ENCODE measurements around the gene TRDMT1.

Gene TRDMT1

GRCh38 chr10:17209881-17210280, 8.4 kb upstream of the TRDMT1 start:
- DNase-seq (ENCODE audit: low read depth) = no peak

- DNase-seq (ENCODE audit: low read depth) = no peak
Measured at GRCh38 chr10:17209302-17209701, 7.8 kb upstream of the TRDMT1 start.

DNA sequence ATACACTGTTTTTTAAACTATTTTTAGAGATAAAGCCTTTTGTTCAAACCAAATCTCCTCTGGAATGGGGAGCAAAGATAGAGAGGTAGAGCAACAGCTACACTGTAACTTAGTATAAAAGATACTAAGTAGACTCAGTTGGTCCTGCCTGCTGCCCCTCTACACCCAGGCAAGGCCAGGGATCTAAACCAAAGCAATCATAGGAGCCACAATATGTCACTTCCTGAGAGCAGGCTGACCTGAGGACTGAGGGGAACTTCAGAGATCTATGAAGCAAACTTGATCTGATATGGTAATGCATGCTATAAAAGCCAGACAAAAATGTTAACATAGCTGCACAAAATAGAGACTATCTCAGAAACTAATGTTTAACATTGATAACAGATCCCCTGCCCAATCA, 7.0 kb upstream of the TRDMT1 start:
- DNase-seq (ENCODE audit: low read depth) = no peak

DNA sequence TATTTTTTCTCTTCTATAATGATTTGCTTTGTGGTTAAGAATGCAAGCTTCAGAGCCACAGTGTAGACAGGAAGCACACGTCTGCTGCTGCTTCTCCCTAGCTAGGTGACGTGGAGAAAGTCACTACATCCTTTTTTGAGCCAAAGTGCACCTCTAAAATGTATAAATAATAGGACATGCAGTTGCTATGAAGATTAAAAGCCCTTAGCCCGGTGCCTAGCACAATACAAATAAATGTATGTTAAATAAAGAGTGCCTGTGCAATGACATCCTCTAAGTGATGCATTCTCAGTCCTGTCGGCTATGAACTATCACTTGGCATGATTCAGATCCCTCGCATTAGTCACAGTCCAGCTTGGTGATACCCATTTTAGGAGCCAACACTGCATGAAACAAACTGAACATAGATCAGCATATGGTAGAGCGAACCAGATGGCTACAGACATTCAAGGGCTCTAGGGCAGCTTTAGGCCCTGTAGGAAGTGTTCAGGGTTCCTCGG, 4.8 kb upstream of the TRDMT1 start:
- no peak for DNase-seq (ENCODE audit: low read depth)

GRCh38 chr10:17203416-17203815, 1.9 kb upstream of the TRDMT1 start:
- DNase-seq (ENCODE audit: low read depth) = no peak

DNA sequence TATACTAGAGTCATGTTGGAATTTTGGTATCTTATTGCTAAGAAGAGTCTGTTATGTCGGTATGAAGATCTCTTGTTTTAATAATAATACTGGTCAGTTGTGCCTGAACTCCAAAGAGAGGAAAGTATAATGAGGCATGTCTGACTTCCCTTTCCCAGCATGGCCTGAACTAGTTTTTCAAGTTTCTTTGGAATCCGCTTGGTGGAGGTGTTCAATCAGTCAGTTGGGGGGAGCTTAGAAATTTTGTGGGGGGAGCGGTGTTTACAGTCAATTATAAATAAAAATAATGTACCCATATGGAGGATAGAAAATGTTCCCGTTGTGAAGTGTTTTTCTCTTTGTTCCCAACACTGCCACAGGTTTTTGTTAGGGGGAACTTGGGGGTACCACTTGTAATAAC, 1.5 kb upstream of the TRDMT1 start:
- DNase-seq (ENCODE audit: low read depth) = no peak

- no peak for DNase-seq (ENCODE audit: low read depth)
Measured at GRCh38 chr10:17202506-17202905, 1.0 kb upstream of the TRDMT1 start.

DNA sequence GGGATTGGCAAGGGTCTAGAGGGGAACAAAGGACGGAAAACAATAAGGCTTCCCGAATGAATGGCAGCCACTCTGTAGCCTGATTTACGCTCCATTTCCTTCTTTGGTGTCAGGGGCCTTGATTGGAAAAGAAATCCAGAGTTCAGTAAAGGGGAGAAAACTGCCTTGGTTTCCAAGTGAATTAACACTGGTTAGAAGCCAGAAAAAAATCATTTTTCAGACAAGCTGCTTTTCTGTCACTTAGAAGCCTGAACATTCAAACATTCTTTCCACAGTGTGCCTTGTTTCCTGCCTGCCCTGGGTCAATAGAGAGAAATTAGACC, 283 bp upstream of the TRDMT1 start:
- DNase-seq (ENCODE audit: low read depth) = no peak

DNA sequence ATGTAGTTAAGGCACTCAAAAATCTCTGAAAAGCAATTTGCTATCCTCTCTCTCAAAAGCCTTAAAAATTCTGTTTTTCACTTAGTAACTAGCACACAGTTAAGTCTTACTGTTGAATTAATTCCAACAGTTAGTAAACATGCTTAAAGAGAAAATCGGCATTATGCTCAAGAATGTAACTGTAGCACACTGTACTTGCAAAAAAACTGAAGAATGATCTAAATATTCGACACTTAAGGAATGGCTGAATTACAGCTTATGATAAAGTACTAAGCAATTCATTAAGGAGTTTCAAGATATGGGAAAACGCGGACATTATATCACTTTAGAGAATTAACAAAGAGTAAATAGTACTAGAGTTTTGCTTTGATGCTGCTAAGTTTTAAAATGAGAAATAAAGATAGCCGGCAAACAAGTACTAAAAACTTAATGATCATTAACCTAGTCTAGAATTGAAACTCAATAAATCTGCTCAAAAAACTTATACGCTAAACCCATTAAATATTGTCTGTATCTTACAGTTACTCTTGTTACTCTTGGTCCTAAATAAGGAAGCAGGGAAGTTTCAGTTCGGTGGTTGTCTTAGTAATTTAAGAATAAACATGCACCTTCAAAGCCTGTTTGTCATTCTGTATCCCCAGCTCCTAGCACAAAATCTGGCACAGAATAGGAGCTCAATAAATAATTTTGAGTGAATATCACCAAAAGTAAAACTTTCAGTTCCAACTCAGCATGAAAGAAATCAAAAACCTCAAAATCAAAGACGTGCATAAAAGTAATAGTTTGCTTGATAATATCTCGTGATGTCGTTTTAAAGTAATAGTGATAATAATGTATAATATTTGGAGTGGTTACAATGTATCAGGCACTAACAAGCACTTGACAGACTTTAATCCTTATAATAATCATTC, 1.2 kb downstream of the TRDMT1 start:
- DNase-seq (ENCODE audit: low read depth) = no peak

GRCh38 chr10:17199351-17199804, 2.1 kb downstream of the TRDMT1 start:
- DNase-seq (ENCODE audit: low read depth) = no peak

- DNase-seq (ENCODE audit: low read depth) = no peak
Measured at GRCh38 chr10:17196573-17196972, 4.9 kb downstream of the TRDMT1 start.

- no peak for DNase-seq (ENCODE audit: low read depth)
Measured at GRCh38 chr10:17196045-17196444, 5.4 kb downstream of the TRDMT1 start.

DNA sequence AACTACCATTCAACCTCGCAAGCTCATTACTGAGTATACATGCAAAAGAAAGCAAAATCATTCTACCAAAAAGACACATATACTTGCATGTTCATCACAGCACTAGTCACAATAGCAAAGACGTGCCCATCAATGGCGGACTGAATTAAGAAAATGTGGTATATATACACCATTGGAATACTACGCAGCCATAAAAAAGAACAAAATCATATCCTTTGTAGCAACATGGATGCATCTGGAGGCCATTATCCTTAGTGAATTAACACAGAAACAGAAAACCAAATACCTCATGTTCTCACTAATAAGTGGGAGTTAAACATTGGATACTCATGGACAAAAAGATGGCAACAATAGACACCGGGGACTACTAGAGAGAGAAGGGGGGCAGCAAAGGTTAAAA, 6.4 kb downstream of the TRDMT1 start:
- no peak for DNase-seq (ENCODE audit: low read depth)

DNA sequence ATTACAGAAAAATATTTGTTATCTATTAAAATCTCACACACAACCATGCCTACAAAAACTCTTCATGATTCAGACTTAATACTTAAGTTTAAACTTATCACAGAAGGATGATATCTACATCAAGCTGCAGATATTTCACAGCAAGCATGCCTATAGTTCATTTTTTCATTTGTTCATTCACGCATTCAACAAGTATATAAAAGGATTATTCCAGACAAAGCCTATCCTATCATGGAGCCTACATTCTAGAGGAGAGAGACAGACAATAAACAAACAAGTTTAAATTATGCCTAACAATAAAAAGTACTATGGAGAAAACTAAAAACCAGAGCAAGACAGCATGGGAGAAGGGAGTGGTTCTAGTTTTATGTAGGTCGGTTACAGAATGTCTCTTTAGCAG, 10.9 kb downstream of the TRDMT1 start:
- no peak for DNase-seq (ENCODE audit: low read depth)

DNA sequence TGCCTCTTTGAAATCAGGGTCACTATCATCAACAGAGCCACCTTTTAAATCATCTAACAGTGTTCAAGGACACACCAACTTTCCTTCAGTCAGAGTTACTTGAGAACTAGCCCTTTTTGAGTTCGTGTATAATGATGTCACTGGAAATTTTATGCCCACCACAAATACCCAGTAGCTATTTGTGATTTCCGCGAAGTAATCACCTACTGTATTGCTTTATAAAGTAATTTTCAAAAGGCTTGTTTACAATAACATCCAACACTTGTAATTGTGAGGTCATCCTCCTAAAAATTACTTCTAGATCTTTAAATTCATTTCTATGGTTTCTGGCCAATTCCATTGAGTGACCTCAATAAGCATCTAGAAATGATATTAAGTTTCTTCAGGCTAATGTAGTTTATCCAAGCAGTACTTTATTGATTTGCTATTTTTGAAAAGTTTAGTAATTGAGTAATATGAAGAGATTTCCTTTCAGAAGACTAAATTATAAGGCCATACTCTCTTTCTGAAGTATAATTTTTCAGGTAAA, 12.8 kb downstream of the TRDMT1 start:
- no peak for DNase-seq (ENCODE audit: low read depth)

GRCh38 chr10:17185873-17186272, 15.6 kb downstream of the TRDMT1 start:
- DNase-seq (ENCODE audit: low read depth) = no peak

- DNase-seq (ENCODE audit: low read depth) = no peak
Measured at GRCh38 chr10:17183110-17183509, 18.4 kb downstream of the TRDMT1 start.

GRCh38 chr10:17181751-17182150, 19.7 kb downstream of the TRDMT1 start:
- no peak for DNase-seq (ENCODE audit: low read depth)

GRCh38 chr10:17181110-17181509, 20.4 kb downstream of the TRDMT1 start:
- DNase-seq (ENCODE audit: low read depth) = no peak

- no peak for DNase-seq (ENCODE audit: low read depth)
Measured at GRCh38 chr10:17179002-17179401, 22.5 kb downstream of the TRDMT1 start.

DNA sequence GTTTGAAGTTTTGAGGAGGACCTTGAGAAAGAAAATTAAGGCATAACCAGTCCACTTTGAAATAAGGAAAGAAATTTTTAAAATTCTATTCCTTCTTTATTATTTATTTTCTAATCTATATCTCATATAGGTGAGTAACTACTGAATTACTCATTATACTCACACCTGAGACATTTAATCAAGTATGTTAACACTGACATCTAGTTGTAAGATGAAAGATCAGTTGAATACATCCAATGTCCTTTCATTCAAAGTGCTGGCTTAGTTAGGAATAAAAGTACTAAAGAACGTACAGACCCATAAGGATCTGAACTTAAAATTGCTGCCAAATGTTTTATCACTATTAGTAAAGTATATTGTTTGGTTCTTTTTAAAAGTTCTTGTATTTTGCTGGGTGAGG, 23.5 kb downstream of the TRDMT1 start:
- no peak for DNase-seq (ENCODE audit: low read depth)

DNA sequence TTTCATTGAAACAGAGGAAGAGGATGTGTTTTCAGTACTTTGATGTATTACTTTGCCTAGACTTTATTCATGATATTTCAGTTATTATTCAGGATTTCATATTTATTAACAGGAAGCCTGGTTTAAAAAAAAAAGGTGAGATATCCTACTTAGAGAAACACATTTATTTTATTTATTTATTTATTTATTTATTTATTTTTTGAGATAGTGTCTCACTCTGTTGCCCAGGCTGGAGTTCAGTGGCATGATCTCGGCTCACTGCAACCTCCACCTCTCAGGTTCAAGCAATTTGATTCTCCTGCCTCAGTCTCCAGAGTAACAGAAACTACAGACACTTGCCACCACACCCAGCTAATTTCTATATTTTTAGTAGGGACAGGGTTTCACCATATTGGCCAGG, 24.5 kb downstream of the TRDMT1 start:
- no peak for DNase-seq (ENCODE audit: low read depth)

DNA sequence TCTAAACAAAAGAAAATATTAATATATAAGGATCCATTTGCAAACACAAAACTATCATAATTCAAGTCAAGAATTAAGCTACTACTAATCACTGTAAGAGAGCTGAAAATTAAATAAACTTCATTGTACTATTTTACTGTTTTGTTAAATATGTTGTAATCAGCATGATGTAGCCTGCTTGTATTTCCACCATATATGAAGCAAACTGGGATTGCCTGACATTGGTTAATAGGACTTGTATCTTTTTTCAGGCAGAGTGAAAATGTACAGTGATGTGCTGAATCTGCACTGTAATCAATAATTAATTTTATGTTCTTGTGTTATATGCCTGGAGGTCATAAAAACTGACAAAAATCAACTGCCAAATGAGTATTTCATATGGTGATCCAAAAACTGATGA, 25.4 kb downstream of the TRDMT1 start:
- DNase-seq (ENCODE audit: low read depth) = no peak

- no peak for DNase-seq (ENCODE audit: low read depth)
Measured at GRCh38 chr10:17175551-17175950, 25.9 kb downstream of the TRDMT1 start.

Measured in CMK (cell line).